Measurements from ENCODE around the gene KRI1.

GRCh38 chr19:10551698-10552301 lies 14.0 kb downstream of the KRI1 start:
- TF ChIP-seq CTCF (IDR thresholded peaks at IDR 0.05 in 8 of 11, conservative IDR thresholded peaks at IDR 0.05 in 3 of 11) (peak in 1 of 11 experiments; percentile 40), POLR2A (IDR thresholded peaks at IDR 0.05) (no peak), POLR2AphosphoS5 (IDR thresholded peaks at IDR 0.05) (peak in 1 of 3 donors; percentile 55)
